Subcutaneous abdominal adipose tissue (tissue), 5 donors: ENCODE results near the gene SLC9A9.

Experiments
- H3K27ac ChIP-seq: one replicate; pipeline ENCODE4 v1.7.0; 2013; ENCODE audit warnings: low read depth, mild to moderate bottlenecking, inconsistent platforms, low read length, moderate library complexity
- H3K27me3 ChIP-seq, 5 donors: one replicate each; pipeline ENCODE4 v1.7.0; 2013; ENCODE audit warnings: low read length in 5 of 5, inconsistent platforms in 1 of 5; ENCODE audit not compliant: control insufficient read depth in 5 of 5, insufficient read depth in 4 of 5
- H3K36me3 ChIP-seq, 5 donors: one replicate each; pipeline ENCODE4 v1.7.0; 2013; ENCODE audit warnings: low read length in 5 of 5; ENCODE audit not compliant: control insufficient read depth in 5 of 5, insufficient read depth in 5 of 5
- H3K4me1 ChIP-seq, 5 donors: one replicate each; pipeline ENCODE4 v1.7.0; 2013; ENCODE audit warnings: low read length in 5 of 5, mild to moderate bottlenecking in 3 of 5, moderate library complexity in 1 of 5; ENCODE audit not compliant: control insufficient read depth in 5 of 5, insufficient read depth in 5 of 5
- H3K4me3 ChIP-seq, 5 donors: one replicate each; pipeline ENCODE4 v1.7.0; 2013; ENCODE audit warnings: low read length in 5 of 5, low read depth in 1 of 5
- H3K9ac ChIP-seq, 5 donors: one replicate each; pipeline ENCODE4 v1.7.0; 2013; ENCODE audit warnings: low read length in 5 of 5, mild to moderate bottlenecking in 4 of 5, moderate library complexity in 3 of 5
- H3K9me3 ChIP-seq, 5 donors: one replicate each; pipeline ENCODE4 v1.7.0; 2013; ENCODE audit warnings: low read length in 5 of 5; ENCODE audit not compliant: control insufficient read depth in 5 of 5
- donor health status: healthy.
- donor health status: healthy.
- donor health status: healthy.
- donor health status: healthy.
- donor health status: healthy.

Gene SLC9A9

GRCh38 chr3:143830063-143830462, 18.2 kb downstream of the SLC9A9 start:
- Histone ChIP-seq H3K27ac (no peak overlapping the region), H3K4me1 (peaks cover 2 to 23% (median 9%) of the 10 kb centered on the region in 5 donors), H3K36me3 (peaks cover 0 to 3% (median 0%) of the 10 kb centered on the region in 5 donors), H3K9ac (no peak overlapping the region), H3K9me3 (no peaks in the 10 kb centered on the region), H3K27me3 (no peaks in the 10 kb centered on the region), H3K4me3 (no peak overlapping the region)

- Histone ChIP-seq H3K9me3 (no peaks in the 10 kb centered on the region), H3K27me3 (no peaks in the 10 kb centered on the region), H3K4me1 (peaks cover 2 to 37% (median 16%) of the 10 kb centered on the region in 5 donors), H3K9ac (no peak overlapping the region), H3K27ac (no peak overlapping the region), H3K4me3 (no peak overlapping the region), H3K36me3 (no peaks in the 10 kb centered on the region)
Observed at GRCh38 chr3:143827425-143827824, 20.8 kb downstream of the SLC9A9 start.

- Histone ChIP-seq H3K36me3 (no peaks in the 10 kb centered on the region), H3K27ac (no peak overlapping the region), H3K4me1 (peaks cover 2 to 38% (median 20%) of the 10 kb centered on the region in 5 donors), H3K27me3 (no peaks in the 10 kb centered on the region), H3K9me3 (no peaks in the 10 kb centered on the region), H3K9ac (no peak overlapping the region), H3K4me3 (no peak overlapping the region)
Observed at GRCh38 chr3:143826296-143826695, 22.0 kb downstream of the SLC9A9 start.

- no peak overlapping the region for H3K4me3 ChIP-seq
- peaks cover 2 to 39% (median 15%) of the 10 kb centered on the region in 5 donors for H3K4me1 ChIP-seq
- no peaks in the 10 kb centered on the region for H3K36me3 ChIP-seq
- H3K9me3 ChIP-seq, result no peaks in the 10 kb centered on the region
- H3K27ac ChIP-seq, result no peak overlapping the region
- H3K9ac ChIP-seq, result no peak overlapping the region
- H3K27me3 ChIP-seq, result no peaks in the 10 kb centered on the region
Observed at GRCh38 chr3:143825513-143825912, 22.8 kb downstream of the SLC9A9 start.

DNA sequence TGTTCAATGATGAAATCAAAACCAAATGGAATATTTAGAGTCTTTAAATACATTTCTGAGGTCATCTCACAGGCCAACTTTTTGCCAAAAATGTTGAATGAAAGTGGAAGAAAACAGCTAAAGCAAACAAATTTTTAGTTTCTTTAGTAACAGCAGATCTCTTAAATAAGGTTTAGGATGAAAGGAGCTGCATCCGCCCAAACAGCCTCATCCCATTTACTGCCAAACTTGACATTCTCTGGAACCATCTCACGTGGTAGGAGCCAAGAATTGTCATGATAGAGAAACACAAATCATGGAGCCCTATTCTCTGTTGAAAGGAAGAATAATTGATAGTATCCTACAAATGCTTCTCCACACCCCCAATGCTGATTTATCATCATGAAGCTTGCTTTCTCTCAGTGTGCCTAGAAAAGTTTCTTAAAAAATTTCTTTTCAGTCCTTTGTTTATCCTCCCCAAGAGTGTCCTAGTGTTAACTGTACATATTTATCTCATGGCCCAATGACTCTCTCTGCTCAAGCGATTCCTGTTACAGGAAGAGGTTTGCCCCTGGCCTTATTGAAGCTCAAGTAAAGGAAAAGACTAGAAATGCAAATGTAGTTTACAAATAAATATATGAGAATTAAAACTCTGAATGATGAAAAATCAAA, 23.4 kb downstream of the SLC9A9 start:
- peaks cover 2 to 39% (median 15%) of the 10 kb centered on the region in 5 donors for H3K4me1 ChIP-seq

DNA sequence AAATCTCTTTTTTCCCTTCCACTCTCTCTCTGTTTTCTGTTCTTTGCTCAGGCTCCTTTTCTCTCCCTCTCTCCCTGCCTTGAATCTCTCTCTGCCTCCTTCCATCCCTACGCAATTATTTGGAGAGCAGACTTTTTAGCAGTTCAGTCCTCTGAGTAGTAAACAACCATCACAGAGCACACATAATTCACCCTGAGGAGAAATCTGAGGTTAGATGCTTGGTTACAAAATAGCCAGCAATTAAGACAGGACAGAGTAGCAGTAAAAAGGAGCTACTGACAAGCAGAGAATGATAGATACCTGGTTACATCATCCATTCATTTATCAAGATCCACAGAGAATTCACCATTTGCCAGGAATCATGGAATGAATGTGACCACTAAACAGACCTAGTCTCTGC, 25.5 kb downstream of the SLC9A9 start:
- Histone ChIP-seq H3K4me1 (peaks cover 2 to 39% (median 15%) of the 10 kb centered on the region in 5 donors), H3K27me3 (no peaks in the 10 kb centered on the region), H3K4me3 (no peak overlapping the region), H3K9me3 (no peaks in the 10 kb centered on the region), H3K36me3 (no peaks in the 10 kb centered on the region), H3K27ac (no peak overlapping the region), H3K9ac (no peak overlapping the region)

More for the DNA sequence above, 23.4 kb downstream of the SLC9A9 start:
- Histone ChIP-seq H3K9ac (no peak overlapping the region), H3K36me3 (no peaks in the 10 kb centered on the region), H3K9me3 (no peaks in the 10 kb centered on the region), H3K4me3 (no peak overlapping the region), H3K27me3 (no peaks in the 10 kb centered on the region), H3K27ac (no peak overlapping the region)

- H3K9ac ChIP-seq, result no peak overlapping the region
- no peaks in the 10 kb centered on the region for H3K9me3 ChIP-seq
- H3K27me3 ChIP-seq, result no peaks in the 10 kb centered on the region
- no peaks in the 10 kb centered on the region for H3K36me3 ChIP-seq
- H3K4me1 ChIP-seq, result peaks cover 2 to 39% (median 15%) of the 10 kb centered on the region in 5 donors
- H3K4me3 ChIP-seq, result no peak overlapping the region
- H3K27ac ChIP-seq, result no peak overlapping the region
Observed at GRCh38 chr3:143822374-143822773, 25.9 kb downstream of the SLC9A9 start.

- no peaks in the 10 kb centered on the region for H3K9me3 ChIP-seq
- no peak overlapping the region for H3K4me3 ChIP-seq
- peaks cover 2 to 39% (median 15%) of the 10 kb centered on the region in 5 donors for H3K4me1 ChIP-seq
- no peak overlapping the region for H3K27ac ChIP-seq
- no peak overlapping the region for H3K9ac ChIP-seq
- H3K36me3 ChIP-seq, result no peaks in the 10 kb centered on the region
- no peaks in the 10 kb centered on the region for H3K27me3 ChIP-seq
Observed at GRCh38 chr3:143821862-143822261, 26.4 kb downstream of the SLC9A9 start.

GRCh38 chr3:143820466-143821221, 27.6 kb downstream of the SLC9A9 start:
- no peaks in the 10 kb centered on the region for H3K9me3 ChIP-seq
- H3K27ac ChIP-seq, result no peak overlapping the region
- peaks cover 2 to 36% (median 15%) of the 10 kb centered on the region in 5 donors for H3K4me1 ChIP-seq
- H3K9ac ChIP-seq, result no peak overlapping the region
- no peak overlapping the region for H3K4me3 ChIP-seq
- H3K27me3 ChIP-seq, result no peaks in the 10 kb centered on the region
- H3K36me3 ChIP-seq, result no peaks in the 10 kb centered on the region

- peaks cover 2 to 33% (median 15%) of the 10 kb centered on the region in 5 donors for H3K4me1 ChIP-seq
- no peak overlapping the region for H3K9ac ChIP-seq
- no peaks in the 10 kb centered on the region for H3K27me3 ChIP-seq
- H3K9me3 ChIP-seq, result no peaks in the 10 kb centered on the region
- no peak overlapping the region for H3K27ac ChIP-seq
- H3K4me3 ChIP-seq, result no peak overlapping the region
- H3K36me3 ChIP-seq, result no peaks in the 10 kb centered on the region
Observed at GRCh38 chr3:143819890-143820289, 28.4 kb downstream of the SLC9A9 start.
